ENCODE data around the gene LEFTY1.

DNA sequence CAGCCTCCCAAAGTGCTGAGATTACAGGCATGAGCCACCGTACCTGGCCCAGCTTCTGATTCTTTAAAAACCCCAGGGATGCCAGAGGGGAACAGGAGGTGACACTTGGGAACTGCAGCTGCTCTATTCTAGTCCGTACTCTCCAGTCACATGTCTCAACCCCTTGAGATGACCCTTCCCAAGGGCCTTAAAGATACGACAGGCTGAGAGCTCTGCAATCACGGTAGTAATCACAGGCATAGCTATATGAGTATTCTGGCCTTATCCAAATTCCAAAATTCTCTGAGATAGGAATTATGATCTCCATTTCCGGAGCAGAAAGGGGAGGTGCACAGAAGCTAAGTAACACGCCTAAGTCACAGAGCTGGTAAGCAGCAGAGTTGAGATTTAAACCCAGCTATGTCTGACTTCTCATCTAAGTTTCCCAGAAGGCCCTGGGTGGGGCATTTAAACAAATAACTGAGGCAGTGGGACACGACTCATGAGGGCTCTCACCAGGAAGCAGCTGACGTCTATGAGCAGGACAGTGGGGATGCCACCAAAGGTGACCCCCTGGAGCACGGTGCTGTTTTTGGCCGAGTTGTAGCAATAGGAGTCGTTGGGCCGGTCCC lies 11.9 kb downstream of the LEFTY1 start:
- TF ChIP-seq, protein P1, sequence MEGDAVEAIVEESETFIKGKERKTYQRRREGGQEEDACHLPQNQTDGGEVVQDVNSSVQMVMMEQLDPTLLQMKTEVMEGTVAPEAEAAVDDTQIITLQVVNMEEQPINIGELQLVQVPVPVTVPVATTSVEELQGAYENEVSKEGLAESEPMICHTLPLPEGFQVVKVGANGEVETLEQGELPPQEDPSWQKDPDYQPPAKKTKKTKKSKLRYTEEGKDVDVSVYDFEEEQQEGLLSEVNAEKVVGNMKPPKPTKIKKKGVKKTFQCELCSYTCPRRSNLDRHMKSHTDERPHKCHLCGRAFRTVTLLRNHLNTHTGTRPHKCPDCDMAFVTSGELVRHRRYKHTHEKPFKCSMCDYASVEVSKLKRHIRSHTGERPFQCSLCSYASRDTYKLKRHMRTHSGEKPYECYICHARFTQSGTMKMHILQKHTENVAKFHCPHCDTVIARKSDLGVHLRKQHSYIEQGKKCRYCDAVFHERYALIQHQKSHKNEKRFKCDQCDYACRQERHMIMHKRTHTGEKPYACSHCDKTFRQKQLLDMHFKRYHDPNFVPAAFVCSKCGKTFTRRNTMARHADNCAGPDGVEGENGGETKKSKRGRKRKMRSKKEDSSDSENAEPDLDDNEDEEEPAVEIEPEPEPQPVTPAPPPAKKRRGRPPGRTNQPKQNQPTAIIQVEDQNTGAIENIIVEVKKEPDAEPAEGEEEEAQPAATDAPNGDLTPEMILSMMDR (IDR thresholded peaks at IDR 0.05; ENCODE audit: poor library complexity), result no peak
- TF ChIP-seq EZH2 (IDR thresholded peaks at IDR 0.05; ENCODE audit: borderline replicate concordance), result no peak

Measured in hepatocyte (in vitro differentiated cells).